CD4-positive, alpha-beta T cell treated with Interferon gamma for 1 hour (primary cell): ENCODE results near the gene ABTB1.
"Not testable (repeated sequence)": the region's sequence is repeated elsewhere in the genome, so short reads cannot be mapped to it uniquely, and the experiment has no call there.

Source experiments
- DNase-seq: peaks from one replicate; pipeline ENCODE4 v3.0.0-alpha.2; 2020

ABTB1 gene

DNA sequence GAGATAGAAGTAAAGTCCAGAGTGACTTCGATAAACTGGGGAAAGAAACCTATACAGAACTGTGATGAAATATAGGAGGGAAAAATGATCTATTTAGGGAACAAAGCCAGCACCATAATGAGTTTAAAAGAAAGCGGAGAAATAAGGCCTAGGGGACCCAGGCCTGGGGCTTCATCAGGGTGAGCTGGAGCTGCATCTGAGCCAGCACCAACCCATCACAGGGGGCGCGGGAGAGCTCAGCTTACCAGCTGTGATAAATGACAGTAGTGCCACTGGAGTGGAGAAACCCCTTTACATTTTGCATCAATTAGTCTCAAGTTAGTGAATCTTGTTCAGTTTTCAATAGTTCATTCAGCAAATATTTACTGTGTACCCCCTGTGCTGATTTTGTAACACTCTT, 22.5 kb upstream of the ABTB1 start:
- DNase-seq, result no peak

DNA sequence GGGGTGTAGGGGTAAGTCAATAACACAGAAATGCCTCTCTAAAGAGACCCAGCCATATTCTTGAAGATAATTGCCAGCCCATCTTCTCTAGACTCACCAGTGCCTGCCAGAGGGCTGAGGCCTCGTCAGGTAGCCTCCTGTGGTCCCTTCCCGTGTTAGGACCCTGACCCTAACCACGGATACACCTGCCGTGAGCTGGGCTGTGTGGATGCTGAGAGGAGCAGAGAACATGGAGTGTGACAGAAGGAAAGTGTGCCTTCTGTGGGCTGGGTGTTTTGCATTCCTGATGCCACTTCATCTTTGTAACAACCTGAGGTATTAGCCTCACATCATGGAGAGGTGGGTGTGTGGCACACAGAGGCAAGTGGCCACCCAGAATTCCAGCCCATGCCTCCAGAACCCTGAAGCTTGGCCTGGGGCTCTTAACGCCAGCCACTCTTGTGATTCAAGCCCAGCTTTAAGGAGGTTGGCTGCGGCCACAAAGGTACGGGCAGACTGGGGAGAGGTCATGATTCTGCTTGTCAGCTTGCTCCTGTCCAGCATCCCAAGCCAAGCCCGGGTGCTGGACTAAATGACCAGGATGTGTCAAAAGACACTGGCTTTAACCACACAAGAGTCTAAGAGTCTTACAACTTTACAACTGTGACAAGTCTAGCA, 21.1 kb upstream of the ABTB1 start:
- DNase-seq, result no peak

DNA sequence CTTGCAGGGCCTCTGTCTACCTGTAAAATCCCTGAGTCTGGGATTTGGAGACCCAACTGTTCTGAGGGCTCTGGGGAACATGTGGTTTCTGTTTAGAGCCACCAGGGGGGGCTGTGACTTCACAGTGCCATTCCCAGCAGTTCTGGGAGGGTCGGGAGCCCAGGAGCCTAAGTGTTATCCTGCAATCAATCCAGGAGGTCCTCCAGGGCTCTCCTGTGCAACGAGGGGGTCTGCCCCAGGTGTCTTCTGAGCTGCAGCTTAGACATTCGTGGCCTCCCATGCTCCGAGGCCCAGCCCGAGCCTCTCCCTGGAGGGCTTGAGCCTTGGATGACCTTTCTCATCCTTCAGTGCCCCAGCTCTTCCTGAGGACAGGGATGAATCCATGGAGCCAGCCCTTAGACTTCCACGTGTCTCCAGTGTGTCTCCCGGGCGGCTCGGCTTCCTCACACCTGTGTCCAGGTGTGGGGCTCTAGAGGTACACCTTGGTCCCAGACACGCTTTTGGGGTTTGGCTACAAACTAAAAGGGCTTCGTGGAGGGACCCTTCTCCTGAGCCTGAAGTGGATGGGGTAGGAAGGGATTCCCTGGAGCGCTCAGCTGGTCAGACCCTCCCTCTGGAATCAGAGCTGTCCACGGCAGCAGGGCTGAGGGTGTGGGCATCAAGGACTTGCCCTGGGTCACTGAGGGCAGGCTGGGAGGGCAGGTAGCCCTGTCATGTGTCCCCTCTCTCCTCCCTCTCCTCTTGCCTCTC, 20.3 kb upstream of the ABTB1 start:
- DNase-seq, result peak; percentile 27

DNA sequence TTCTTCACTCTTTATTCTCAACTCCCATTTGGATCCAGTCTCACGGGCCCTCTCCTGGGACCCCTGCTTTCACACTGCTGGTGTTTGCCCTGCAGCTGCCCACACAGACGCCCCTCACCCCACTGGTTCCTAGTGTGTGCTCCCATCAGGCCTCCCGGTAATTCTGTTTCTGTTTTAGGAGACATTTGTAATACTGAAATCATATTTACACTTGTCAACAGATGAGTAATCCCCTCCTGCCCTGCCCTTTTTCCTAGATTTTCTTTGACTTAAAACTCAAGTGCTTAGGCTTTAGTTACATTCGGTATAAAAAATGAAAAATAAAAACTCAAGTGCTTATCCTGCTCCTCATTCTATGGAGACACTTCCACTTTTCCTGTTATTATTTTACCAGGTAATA, 18.4 kb upstream of the ABTB1 start:
- no peak for DNase-seq

DNA sequence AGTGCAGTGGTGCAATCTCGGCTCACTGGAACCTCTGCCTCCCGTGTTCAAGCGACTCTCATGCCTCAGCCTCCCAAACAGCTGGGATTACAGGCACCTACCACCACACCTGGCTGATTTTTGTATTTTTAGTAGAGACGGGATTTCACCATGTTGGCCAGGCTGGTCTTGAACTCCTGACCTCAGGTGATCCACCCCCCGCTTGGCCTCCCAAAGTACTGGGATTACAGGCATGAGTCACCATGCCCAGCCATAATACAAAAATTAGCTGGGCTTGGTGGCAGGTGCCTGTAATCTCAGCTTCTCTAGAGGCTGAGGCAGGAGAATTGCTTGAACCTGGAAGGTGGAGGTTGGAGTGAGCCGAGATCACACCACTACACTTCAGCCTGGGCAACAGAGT, 17.8 kb upstream of the ABTB1 start:
- DNase-seq, result not testable (repeated sequence)

DNA sequence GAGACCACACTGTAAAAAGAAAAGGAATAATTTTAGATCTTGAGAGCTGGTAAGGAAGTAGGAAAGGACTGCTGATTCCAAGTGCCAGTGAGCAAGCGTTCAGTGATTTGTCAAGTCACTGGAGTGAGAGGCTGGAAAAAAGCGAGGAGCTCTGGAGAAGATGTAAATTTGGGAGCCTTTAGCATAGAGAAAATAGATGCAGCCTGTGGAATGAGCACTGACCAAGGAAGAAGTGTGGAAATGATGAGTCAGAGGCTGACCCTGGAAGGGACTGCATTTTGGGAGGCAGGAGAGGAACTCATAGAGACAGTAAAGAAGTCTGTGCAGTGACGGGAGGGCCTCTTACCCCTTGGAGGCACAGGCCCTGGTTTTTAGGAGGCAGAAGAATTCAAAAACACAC, 17.1 kb upstream of the ABTB1 start:
- no peak for DNase-seq

DNA sequence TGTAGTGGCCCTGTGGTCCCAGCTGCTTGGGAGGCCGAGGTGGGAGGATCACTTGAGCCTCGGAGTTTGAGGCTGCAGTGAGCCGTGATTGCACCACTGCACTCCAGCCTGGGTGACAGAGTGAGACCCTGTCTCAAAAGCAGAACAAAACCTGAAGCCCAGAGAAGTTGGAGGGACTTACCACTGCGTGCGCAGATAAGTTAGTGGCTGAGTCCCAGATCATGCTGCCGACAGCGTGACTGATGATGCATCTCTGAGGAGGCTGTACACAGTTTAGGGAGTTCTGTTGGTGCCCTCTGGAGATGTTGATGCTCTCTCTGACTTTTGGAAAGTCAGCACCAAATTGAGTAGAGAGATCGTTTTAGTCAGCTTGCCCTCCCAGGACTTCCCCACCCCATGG, 15.8 kb upstream of the ABTB1 start:
- no peak for DNase-seq

DNA sequence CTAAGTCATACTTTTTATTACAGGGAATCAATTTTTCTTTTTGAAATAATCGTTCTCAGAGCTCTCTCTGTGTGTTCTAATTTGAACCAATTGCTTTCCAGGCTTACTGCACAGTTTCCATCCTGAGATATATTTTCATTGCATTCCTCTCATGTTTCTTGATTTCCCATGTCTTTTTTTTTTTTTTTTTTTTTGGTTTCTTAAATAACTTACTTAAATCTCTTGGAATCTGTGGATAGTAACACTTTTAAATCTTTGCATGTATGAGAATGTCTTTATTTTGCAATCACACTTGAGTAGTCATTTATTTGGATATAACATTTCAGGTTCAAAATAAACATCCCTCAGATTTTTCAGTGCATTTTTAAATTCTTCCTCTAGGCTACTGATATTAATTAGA, 14.5 kb upstream of the ABTB1 start:
- no peak for DNase-seq

DNA sequence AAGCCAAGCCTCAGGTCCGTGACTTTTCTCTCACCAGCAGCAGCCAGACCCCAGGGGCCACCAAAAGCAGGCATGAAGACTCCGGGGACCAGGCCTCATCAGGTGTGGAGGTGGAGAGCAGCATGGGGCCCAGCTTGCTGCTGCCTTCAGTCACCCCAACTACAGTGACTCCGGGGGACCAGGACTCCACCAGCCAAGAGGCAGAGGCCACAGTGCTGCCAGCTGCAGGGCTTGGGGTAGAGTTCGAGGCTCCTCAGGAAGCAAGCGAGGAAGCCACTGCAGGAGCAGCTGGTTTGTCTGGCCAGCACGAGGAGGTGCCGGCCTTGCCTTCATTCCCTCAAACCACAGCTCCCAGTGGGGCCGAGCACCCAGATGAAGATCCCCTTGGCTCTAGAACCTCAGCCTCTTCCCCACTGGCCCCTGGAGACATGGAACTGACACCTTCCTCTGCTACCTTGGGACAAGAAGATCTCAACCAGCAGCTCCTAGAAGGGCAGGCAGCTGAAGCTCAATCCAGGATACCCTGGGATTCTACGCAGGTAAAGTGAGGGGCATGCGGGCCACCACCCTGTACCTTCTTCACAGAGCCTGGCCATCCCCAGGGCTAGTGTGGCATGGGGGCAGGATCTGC, 12.0 kb upstream of the ABTB1 start:
- DNase-seq, result no peak

DNA sequence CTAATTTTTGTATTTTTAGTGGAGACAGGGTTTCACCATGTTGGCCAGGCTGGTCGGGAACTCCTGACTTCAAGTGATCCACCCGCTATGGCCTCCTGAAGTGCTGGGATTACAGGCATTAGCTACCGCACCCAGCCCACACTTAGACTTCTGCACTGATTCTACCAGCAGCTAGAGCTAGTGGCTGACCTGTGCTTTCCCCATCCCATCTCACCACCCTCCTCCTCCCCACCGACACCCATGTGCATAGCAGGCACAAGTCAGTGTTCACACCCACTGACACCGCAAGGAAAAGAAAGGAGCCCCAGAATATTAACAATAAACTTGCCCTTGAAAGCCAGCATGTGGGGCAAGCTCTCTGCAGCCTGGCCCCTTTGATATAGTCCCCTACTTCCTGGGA, 11.2 kb upstream of the ABTB1 start:
- no peak for DNase-seq

DNA sequence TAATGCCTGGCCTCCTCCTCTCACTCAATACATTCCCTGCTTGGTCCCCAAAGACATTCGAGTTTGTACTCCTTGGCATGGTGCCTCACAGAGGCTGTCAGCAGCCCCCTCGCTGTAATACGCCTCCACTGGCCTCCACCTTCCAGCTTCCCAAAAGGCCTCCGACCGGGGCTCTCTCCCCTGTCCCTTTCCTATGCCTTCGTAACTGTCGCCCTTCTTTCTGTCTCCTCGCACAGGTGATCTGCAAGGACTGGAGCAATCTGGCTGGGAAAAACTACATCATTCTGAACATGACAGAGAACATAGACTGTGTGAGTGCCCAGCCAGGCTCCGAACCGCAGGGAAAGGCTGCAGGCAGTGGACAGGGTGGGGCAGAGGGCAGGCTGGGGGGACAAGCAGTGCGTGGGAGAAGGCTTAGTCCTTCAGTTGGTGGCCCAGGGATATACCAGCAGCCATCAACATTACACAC, 10.7 kb upstream of the ABTB1 start:
- no peak for DNase-seq

DNA sequence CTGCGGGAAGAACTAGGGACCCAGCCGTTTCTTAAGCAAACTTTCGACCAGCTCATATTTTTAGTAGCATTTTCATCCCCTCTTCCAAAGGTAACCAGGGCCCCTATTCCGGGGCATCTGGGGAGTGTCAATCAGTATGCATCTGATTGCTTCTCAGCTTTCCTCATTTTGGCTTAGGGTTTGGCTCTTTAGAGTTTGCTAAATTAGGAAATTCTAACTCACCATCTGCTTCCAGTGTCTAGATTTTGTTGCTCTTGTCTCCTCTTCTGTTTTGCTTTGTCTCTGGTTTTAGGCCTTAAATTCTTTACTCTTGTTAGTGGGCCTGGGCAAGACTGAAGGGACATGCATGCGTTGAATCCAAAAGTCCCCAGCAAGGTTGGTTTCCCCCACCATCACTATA, 9.6 kb upstream of the ABTB1 start:
- no peak for DNase-seq

DNA sequence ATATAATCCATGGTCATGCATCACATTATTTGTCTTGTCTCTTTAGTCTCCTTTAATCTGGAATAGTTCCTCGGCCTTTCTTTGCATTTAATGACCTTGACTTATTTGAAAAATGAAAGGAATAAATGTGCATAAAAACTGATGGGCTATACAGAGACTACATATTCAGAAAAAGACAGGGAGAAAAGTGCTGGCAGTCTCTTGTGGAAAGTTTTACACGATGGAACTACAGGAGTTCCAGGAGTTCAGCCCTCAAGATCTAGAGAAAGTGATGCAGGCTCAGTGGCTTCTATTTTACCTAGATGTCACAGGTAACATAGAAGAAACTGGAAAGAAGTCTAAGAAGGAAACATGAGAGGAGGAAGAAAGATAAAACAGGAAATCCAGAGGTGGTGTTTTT, 7.6 kb upstream of the ABTB1 start:
- no peak for DNase-seq

DNA sequence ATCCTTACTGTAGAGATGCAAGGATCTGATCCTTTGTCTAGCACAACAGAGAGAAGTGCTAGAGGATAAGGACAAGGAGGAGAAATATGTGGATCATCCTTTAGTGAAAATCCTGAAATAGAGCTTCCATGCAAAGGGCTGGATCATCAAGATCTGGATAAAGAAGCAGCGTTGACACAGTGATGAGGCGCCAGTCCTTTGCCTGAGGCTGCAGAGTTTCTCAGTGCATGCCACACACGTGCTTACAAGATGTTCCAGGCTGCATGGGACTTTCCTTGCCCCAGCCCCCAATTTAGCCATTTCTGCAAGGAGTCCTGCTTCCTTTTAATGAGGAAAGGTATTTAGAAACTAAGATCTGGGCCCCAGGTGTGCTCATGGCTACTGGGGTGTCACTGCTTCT, 7.2 kb upstream of the ABTB1 start:
- DNase-seq, result no peak

DNA sequence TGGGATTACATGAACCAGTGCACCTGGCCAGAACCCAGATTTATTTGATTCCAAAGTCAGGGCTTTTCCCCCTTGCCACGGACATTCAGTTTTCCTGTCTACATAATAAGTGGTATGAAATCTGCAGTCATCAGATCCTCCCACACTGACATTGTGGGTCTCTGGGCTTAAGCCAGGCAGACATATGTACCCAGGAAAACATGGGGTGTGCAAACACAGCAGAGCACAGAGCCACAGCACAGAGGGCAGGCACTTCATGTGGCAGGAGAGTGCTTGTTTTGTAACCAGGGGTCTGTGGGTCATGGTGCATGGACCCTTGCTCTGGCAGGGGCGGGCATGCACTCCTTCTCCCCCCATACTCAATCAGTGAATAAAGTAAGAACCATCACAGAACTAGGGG, 6.1 kb upstream of the ABTB1 start:
- no peak for DNase-seq

DNA sequence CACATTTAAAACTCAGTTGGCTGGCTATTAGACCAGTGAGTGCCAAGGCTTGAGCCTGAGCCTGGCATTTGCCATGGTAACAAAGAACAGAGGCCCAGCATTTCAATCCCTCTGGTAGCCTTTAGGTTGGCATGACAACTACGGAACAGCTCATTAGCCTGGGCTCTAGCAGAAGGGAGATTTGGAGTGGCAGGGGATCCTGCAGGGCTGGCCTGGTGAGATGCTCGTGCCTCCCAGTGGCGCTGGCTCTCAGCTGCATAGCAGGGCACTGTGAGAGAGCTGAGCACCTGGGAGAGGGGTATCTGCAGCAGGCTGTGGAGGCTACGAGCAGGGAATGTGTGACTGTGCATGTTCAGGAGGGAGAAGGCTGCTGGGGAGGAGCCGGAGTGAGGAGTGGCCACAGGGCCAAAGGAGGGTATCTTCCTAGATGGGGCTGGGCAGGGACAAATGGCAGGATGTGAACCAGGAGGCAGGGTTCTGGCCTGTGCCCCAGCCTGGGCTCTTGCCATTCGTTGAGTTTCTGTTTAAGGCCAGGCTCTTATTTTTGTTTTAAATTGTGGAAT, 5.6 kb upstream of the ABTB1 start:
- no peak for DNase-seq

DNA sequence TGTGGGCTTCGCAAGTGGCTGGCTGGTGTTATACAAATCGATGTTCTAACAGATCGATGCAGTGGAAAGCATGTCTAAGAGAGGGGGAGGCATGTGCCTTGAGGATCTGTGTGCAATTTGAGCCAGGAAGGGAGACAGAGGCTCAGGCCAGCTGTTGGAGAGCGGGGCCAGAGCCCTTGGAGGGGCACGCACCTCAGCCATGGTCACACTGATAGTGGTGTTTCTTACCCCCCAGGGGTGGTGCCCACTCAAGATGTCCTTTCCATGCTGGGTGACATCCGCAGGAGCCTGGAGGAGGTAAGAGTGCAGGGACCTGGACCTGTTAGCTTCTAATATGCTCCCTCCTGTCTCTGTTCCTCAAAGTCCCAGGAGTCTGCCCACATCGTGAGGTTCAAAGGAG, 3.8 kb upstream of the ABTB1 start:
- DNase-seq, result no peak

DNA sequence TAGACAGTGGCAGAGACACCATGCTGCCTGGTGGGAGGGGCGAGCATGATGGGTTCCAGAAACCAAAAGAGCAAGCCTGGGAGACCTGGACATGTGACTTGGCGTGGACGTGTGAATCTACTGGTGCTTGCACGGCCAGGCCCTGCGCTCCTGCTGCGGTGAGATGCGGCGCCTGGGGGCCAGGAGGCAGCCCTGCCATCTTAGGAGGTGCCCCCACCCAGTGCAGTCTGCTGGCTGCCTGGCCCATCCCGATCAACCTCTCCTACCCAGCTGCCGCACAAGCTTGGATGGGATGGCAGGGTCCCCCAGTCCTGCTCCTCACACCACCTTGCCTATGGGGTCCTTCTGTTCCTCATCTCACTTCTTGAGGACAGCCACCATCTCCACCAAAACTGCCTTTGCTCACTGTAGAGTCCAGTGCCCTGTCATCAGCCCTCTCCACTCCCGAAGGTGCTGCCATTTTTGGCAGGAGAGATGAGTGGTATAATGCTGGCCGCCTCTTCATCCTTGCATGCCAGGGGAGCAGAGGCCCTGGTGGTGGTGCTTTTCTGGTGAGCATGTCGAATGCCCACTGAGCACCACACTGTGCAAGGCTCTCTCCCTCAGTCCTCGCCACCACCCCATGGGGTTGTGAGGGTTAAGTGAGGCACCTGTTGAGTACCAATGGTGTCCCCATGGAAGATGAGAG, 3.1 kb upstream of the ABTB1 start:
- no peak for DNase-seq

DNA sequence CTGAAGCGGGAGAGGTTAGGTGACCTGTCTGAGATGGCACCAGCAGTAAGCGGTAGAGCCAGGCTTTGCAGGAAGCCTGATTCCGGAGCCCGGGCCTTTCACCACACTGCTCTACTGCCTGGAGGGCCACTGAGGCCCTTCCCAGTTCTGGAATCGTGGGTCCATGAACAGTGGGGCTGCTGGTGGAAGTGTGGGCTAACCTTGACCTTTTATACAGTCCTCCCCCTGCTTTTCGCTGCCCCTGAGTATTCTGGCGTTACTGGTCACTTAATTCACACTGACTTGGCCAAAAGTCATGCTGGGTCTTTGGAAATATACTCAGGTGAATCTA, 2.6 kb upstream of the ABTB1 start:
- no peak for DNase-seq

DNA sequence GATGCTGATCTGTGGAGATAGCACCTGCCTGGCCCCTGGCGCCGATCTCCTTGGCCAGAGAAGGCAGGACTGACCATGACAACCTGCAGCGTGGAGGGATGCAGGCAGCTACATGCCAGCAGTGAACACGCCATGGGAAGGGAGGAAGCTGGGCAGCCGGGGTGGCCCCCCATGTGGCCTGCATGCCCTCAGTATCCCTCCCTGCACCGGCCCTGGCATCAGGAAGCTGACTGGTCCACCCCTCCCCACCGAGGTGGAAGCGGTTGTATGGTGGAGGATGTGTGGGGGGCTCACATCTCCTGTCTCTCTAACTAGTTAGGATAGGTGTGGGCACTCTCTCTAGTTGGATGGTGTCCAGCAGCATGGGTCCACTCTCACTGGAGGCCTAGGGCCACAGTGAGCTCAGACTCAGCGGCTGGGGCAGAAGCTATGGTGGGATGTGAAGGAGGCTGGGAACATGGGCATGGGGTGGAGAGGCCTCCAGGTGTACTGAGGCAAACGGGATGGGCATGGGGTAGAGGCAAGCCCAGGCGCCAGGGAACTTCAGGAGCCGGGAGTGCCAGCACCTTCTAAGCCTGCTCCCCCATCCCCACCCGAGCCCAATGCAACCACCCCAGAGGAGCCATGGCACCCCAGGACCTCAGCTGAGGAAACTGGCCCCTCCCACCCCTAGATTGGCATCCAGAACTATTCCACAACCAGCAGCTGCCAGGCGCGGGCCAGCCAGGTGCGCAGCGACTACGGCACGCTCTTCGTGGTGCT, 1.8 kb upstream of the ABTB1 start:
- DNase-seq, result no peak

DNA sequence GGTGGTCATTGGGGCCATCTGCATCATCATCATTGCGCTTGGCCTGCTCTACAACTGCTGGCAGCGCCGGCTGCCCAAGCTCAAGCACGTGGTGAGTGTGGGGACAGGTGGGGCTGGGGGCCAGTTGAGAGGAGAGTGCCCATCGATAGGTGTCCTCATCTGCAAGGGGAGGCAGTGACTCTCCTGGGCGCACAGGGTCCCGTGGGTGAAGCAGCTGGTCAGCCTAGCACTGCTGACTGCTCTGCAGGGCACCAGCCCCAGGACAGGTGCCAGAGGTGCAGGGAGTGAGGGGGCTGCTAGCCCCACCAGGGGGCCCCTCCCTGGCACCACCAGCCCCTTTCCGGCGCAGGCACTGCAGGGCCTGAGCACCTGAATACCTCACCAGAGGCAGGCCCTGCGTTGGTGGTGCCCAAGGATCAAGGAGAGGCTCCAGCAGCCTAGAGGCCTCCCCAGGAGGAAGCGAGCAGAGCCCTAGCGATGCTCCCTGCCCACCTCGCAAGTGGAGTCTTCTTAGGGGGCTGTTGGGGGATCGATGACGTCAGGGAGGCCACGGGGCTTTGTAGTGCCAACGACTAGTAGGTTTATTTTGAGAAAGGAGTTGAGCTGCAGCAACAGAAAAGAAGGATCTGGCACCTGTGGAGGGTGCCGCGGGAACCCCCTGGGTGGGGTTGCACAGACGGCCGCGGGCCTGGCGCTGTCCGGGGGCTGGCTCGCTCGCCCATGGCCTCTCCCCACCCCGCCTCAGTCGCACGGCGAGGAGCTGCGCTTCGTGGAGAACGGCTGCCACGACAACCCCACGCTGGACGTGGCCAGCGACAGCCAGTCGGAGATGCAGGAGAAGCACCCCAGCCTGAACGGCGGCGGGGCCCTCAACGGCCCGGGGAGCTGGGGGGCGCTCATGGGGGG, 976 bp upstream of the ABTB1 start:
- peak; percentile 48 for DNase-seq
